SK-N-SH treated with all-trans-retinoic acid at 6 μM for 48 hours (cell line): ENCODE measurements around the gene DSCAM.
"Not testable (repeated sequence)": the region's sequence is repeated elsewhere in the genome, so short reads cannot be mapped to it uniquely, and the experiment has no call there.

ENCODE experiments used
- ATAC-seq: fragments of 200-7000 bp; cut with Tn5 transposase; 3 replicates; pipeline ENCODE4 v1.9.1; 2020; ENCODE audit warnings: mild to moderate bottlenecking, moderate library complexity
- ARNTL ChIP-seq: fragments of 450-650 bp; formaldehyde crosslinking; IDR thresholded peaks from 2 replicates; pipeline ENCODE4 v1.5.0; 2020; ENCODE audit warnings: low read depth, mild to moderate bottlenecking, moderate library complexity, borderline replicate concordance
- BACH2 ChIP-seq: fragments of 250-450 bp; sonication (Bioruptor Pico); IDR thresholded peaks from 2 replicates; pipeline ENCODE4 v1.9.0; 2021; ENCODE audit warnings: mild to moderate bottlenecking, borderline replicate concordance
- CSDC2 ChIP-seq: fragments of 250-450 bp; sonication (Bioruptor Pico); IDR thresholded peaks from 2 replicates; pipeline ENCODE4 v1.5.0; 2020; ENCODE audit warnings: mild to moderate bottlenecking, moderate library complexity
- ESRRG ChIP-seq: fragments of 250-450 bp; sonication (Bioruptor Pico); IDR thresholded peaks from 2 replicates; pipeline ENCODE4 v1.6.1; 2021; ENCODE audit warnings: mild to moderate bottlenecking
- GLIS3 ChIP-seq: fragments of 250-450 bp; sonication (Bioruptor Pico); IDR thresholded peaks from 2 replicates; pipeline ENCODE4 v1.5.0; 2020; ENCODE audit warnings: mild to moderate bottlenecking, moderate library complexity
- ISL1 ChIP-seq: fragments of 250-450 bp; sonication (Bioruptor Pico); IDR thresholded peaks from 2 replicates; pipeline ENCODE4 v2.1.2; 2022; ENCODE audit warnings: mild to moderate bottlenecking, moderate library complexity
- POU6F1 ChIP-seq: fragments of 250-450 bp; sonication (Bioruptor Pico); IDR thresholded peaks from 2 replicates; pipeline ENCODE4 v1.8.0; 2021; ENCODE audit warnings: low read depth, mild to moderate bottlenecking, moderate library complexity, borderline replicate concordance
- PPARA ChIP-seq: fragments of 250-450 bp; sonication (Bioruptor Pico); IDR thresholded peaks from 2 replicates; pipeline ENCODE4 v1.5.0; 2020; ENCODE audit warnings: mild to moderate bottlenecking, borderline replicate concordance
- RARB ChIP-seq: fragments of 250-450 bp; sonication (Bioruptor Pico); IDR thresholded peaks from 2 replicates; pipeline ENCODE4 v1.8.0; 2021; ENCODE audit warnings: mild to moderate bottlenecking, moderate library complexity
- SNAI2 ChIP-seq: fragments of 250-450 bp; sonication (Bioruptor Pico); IDR thresholded peaks from 2 replicates; pipeline ENCODE4 v1.5.0; 2020; ENCODE audit warnings: mild to moderate bottlenecking, moderate library complexity
- TCF4 ChIP-seq: fragments of 250-450 bp; sonication (Bioruptor Pico); IDR thresholded peaks from 2 replicates; pipeline ENCODE4 v1.8.0; 2021; ENCODE audit warnings: mild to moderate bottlenecking, moderate library complexity, borderline replicate concordance
- TOX ChIP-seq: fragments of 250-450 bp; sonication (Bioruptor Pico); IDR thresholded peaks from 2 replicates; pipeline ENCODE4 v1.8.0; 2021; ENCODE audit warnings: mild to moderate bottlenecking, moderate library complexity, borderline replicate concordance
- TSHZ2 ChIP-seq: fragments of 250-450 bp; sonication (Bioruptor Pico); IDR thresholded peaks from 2 replicates; pipeline ENCODE4 v1.5.0; 2020; ENCODE audit warnings: mild to moderate bottlenecking, moderate library complexity
- ZFP30 ChIP-seq: fragments of 450-650 bp; formaldehyde crosslinking; IDR thresholded peaks from 2 replicates; pipeline ENCODE4 v1.5.0; 2022; ENCODE audit warnings: mild to moderate bottlenecking, moderate library complexity
- ZNF565 ChIP-seq: fragments of 450-650 bp; formaldehyde crosslinking; conservative IDR thresholded peaks from 2 replicates; pipeline ENCODE4 v1.5.0; 2020; ENCODE audit warnings: low read depth, mild to moderate bottlenecking, moderate library complexity
- ZNF70 ChIP-seq: fragments of 450-650 bp; formaldehyde crosslinking; IDR thresholded peaks from 2 replicates; pipeline ENCODE4 v1.5.0; 2020; ENCODE audit warnings: mild to moderate bottlenecking, moderate library complexity
- ZNF8 ChIP-seq: fragments of 450-650 bp; formaldehyde crosslinking; IDR thresholded peaks from 2 replicates; pipeline ENCODE4 v1.5.0; 2020; ENCODE audit warnings: mild to moderate bottlenecking, moderate library complexity
- TF ChIP-seq, protein P1 (sequence below): fragments of 250-450 bp; sonication (Bioruptor Pico); IDR thresholded peaks from 2 replicates; pipeline ENCODE4 v1.5.1; 2021; ENCODE audit warnings: mild to moderate bottlenecking, moderate library complexity
- TF ChIP-seq, protein P2 (sequence below): fragments of 250-450 bp; sonication (Bioruptor Pico); IDR thresholded peaks from 2 replicates; pipeline ENCODE4 v1.5.1; 2020; ENCODE audit warnings: low read depth, mild to moderate bottlenecking, moderate library complexity

The DSCAM gene

DNA sequence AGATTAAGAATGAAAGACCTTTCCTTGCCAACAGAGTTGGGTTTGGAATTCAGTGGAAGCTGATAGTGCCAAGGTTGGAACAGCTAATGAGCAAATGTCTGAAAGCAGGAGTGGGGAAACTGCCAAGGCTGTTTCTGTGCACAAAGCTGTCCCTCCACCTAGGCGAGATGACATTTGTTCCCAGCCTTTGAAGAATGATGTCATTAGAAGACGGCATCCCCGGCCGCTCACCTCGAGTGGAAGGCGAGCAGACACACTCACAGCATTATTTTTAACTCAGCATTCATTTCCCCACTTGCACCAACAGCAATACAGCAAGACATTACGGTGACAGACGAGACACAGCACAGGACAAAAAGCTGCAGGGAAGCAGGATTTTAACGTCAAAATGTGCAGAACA, 515.8 kb downstream of the DSCAM start:
- ATAC-seq, result no peak

GRCh38 chr21:40324389-40324788, 522.6 kb downstream of the DSCAM start:
- TF ChIP-seq ISL1 (CRISPR knock-in tag) (no peak), ESRRG (CRISPR knock-in tag) (no peak), PPARA (CRISPR knock-in tag) (no peak)
- TF ChIP-seq, protein P1, sequence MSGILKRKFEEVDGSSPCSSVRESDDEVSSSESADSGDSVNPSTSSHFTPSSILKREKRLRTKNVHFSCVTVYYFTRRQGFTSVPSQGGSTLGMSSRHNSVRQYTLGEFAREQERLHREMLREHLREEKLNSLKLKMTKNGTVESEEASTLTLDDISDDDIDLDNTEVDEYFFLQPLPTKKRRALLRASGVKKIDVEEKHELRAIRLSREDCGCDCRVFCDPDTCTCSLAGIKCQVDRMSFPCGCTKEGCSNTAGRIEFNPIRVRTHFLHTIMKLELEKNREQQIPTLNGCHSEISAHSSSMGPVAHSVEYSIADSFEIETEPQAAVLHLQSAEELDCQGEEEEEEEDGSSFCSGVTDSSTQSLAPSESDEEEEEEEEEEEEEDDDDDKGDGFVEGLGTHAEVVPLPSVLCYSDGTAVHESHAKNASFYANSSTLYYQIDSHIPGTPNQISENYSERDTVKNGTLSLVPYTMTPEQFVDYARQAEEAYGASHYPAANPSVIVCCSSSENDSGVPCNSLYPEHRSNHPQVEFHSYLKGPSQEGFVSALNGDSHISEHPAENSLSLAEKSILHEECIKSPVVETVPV (CRISPR knock-in tag), result no peak
- TF ChIP-seq, all 23 proteins: peak for 0
- ATAC-seq, result no peak

More for the DNA sequence above, 515.8 kb downstream of the DSCAM start:
- TF ChIP-seq, protein P1 (CRISPR knock-in tag), result no peak
- TF ChIP-seq TCF4 (CRISPR knock-in tag) (no peak), TOX (CRISPR knock-in tag) (no peak), ZNF8 (CRISPR knock-in tag) (no peak), POU6F1 (CRISPR knock-in tag) (no peak), TSHZ2 (CRISPR knock-in tag) (no peak), ZNF565 (CRISPR knock-in tag) (no peak)
- TF ChIP-seq, protein P2, sequence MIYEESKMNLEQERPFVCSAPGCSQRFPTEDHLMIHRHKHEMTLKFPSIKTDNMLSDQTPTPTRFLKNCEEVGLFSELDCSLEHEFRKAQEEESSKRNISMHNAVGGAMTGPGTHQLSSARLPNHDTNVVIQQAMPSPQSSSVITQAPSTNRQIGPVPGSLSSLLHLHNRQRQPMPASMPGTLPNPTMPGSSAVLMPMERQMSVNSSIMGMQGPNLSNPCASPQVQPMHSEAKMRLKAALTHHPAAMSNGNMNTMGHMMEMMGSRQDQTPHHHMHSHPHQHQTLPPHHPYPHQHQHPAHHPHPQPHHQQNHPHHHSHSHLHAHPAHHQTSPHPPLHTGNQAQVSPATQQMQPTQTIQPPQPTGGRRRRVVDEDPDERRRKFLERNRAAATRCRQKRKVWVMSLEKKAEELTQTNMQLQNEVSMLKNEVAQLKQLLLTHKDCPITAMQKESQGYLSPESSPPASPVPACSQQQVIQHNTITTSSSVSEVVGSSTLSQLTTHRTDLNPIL (CRISPR knock-in tag), result no peak

DNA sequence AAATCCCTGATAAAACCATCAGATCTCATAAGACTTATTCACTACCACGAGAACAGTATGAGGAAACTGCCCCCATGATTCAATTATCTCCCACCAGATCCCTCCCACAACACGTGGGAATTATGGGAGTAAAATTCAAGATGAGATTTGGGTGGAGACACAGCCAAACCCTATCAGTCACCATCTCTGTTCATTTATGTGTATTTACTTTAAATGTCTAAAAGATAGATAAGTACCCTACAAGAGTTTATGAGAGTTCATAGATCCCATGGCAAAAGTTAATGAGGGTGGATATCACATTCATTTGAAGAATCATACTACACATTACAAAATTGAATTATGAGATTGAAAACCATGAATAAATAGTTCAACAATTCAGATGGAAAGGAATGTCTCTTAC, 526.2 kb downstream of the DSCAM start:
- not testable (repeated sequence) for ATAC-seq

DNA sequence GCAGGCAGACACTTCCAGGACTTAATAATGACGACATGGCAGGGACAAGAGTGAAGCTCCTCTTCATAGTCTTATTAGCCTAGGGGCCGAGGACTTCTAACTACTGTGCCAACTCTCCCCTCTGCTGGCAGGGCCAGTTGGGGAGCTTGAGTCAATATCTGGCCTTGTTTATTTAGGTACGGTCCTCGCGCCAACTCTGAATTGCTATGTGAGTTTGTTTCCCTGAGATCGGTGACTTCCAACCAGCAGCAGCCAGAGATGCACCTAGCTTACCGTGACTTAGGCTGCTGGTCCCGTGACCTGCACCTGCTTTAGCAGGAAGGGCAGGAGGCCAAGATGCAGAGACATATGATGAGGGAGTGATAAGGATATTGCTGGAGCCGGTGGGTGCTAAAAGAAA, 528.6 kb downstream of the DSCAM start:
- ATAC-seq, result no peak
- TF ChIP-seq TCF4 (CRISPR knock-in tag) (no peak), ARNTL (no peak), GLIS3 (no peak), CSDC2 (no peak), TSHZ2 (CRISPR knock-in tag) (no peak), POU6F1 (CRISPR knock-in tag) (no peak), RARB (CRISPR knock-in tag) (no peak), ZNF70 (CRISPR knock-in tag) (no peak), BACH2 (CRISPR knock-in tag) (no peak), ZNF565 (CRISPR knock-in tag) (no peak), ZNF8 (CRISPR knock-in tag) (no peak), TOX (CRISPR knock-in tag) (no peak), ZFP30 (CRISPR knock-in tag) (no peak), SNAI2 (CRISPR knock-in tag) (no peak)
- TF ChIP-seq, protein P2 (CRISPR knock-in tag), result no peak
